NCI-H1930 (cell line): ENCODE results near the gene PHF12.
A peak's percentile ranks its signal among the peaks of the same experiment; 100 is the strongest.
"Not testable (repeated sequence)": the region's sequence is repeated elsewhere in the genome, so short reads cannot be mapped to it uniquely, and the experiment has no call there.

Experiments
- DNase-seq, 2 experiments: peaks; one replicate each; lab custom pipeline; 2025; lab: John Stamatoyannopoulos, UW

PHF12 gene

GRCh38 chr17:28929787-28930186 lies 21.5 kb downstream of the PHF12 start:
- no peak for DNase-seq

DNA sequence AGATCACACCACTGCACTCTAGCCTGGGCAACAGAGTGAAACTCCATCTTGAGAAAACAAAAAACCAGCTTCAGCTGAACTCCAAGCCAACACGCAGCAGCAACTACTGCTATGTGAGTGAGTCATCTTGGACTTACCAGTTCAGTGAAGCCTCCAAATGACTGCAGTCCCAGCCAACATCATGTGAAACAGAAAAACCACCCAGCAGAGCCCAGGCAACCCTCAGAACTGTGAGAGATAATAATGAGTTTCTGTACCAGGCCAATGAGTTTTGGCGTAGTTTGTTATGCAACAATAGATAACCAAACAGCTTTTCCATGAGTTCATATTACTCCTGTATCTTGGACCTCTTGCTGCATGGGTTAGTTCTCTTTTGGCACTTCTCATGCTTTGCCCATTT lies 23.3 kb downstream of the PHF12 start:
- DNase-seq = no peak

- no peak for DNase-seq
Measured at GRCh38 chr17:28926786-28927185, 24.5 kb downstream of the PHF12 start.

- no peak for DNase-seq
Measured at GRCh38 chr17:28926366-28926765, 25.0 kb downstream of the PHF12 start.

DNA sequence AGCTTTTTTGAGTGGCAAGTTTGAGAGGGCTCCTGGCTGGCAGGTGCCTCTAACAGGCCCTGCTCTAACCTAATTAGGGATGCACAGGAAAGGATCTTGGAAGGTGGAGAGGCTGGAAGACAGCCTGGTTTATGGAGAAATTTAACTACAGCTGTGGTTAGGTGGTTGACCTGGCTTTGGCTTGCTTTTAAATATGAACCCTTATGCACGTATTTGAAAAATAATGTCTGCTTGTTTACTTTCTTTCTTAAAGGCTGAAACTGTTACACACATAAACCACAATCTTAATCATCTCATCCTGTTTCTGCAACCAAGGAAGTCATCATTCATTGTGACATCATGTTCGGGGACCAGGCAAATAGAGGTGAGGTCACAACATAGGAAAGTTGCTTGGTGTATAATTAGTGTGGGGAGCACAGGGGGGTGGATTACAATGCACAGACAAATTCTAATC lies 25.4 kb downstream of the PHF12 start:
- no peak for DNase-seq

DNA sequence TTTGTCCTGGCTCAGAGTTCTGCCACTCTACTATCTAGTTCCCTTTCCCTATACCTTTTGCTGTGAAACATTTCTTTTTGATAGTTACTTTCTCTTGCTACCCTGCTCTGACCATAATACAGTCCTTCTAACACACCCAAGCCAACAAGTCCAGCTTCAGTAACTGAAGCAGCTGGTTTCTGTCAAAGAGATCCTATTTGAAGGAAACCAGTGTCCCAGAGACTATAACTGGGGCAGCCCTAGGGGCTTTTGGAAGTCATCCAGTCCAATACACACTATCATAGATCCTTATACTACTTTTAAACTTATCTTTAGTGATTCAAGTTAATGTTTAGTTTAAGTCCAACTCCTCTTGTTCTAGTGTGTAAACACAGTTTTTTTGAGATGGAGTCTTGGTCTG lies 31.1 kb downstream of the PHF12 start:
- no peak for DNase-seq

GRCh38 chr17:28918295-28918694 lies 33.0 kb downstream of the PHF12 start:
- DNase-seq = no peak

DNA sequence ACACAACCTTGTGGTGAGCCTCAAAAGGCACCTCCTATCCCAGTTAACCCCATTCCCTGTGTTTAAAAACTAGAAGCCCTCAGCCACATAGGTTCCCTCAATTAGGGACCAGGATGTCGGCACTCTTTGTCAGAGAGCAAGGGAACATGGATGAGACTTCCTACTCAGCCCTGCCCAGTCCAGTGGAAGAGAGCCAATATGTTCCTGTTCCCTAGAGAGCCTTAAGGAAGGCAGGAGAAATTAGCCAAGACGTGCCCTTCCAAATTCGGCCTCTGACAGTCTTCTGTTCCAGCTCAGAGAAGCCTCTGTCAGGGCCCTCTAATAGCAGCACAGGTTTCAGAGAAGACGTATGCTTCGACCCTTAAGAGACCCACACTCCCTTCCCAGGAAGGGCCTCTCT lies 33.9 kb downstream of the PHF12 start:
- DNase-seq = no peak

- DNase-seq = no peak
Measured at GRCh38 chr17:28917029-28917428, 34.3 kb downstream of the PHF12 start.

- peak in 1 of 2 experiments; percentile 6 for DNase-seq
Measured at GRCh38 chr17:28916302-28916934, 34.9 kb downstream of the PHF12 start.

GRCh38 chr17:28912938-28913333 lies 38.4 kb downstream of the PHF12 start:
- no peak for DNase-seq

GRCh38 chr17:28912281-28912937 lies 38.9 kb downstream of the PHF12 start:
- DNase-seq = no peak

DNA sequence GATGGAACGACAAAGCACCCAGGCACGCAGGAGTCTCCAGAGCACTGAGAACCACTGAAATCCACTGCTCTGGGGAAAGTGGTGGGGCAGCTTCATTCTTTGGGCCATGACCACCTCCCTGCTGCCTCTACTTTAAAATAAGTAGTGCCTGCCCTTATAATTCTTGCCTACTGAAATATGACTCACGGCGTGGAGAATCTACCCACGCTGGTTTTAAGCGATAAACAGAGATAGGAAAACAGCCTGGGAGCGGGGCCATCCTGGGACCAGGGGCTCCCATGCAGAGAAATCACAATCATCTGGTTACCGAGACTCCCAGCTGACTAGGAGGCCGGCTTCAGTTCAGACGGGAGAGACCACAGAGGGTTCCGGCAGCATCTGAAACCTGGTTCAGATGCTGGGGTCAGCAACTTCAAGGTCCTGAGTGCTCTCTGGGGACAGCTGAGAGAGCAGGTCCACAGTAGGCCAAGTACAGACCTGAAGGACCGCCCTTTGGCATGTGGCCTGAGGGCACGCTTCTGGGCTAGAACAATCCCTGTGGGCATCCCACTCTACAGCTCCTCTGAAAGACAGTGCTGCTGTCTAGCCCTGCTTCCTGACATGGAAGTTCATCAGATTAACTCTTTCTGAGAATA lies 39.8 kb downstream of the PHF12 start:
- DNase-seq = no peak

GRCh38 chr17:28910534-28910933 lies 40.8 kb downstream of the PHF12 start:
- DNase-seq = no peak

- DNase-seq = no peak
Measured at GRCh38 chr17:28908640-28909167, 42.6 kb downstream of the PHF12 start.

- no peak for DNase-seq
Measured at GRCh38 chr17:28907709-28908475, 43.4 kb downstream of the PHF12 start.

- DNase-seq = no peak
Measured at GRCh38 chr17:28906706-28907438, 44.4 kb downstream of the PHF12 start.

- no peak for DNase-seq
Measured at GRCh38 chr17:28906276-28906675, 45.0 kb downstream of the PHF12 start.

DNA sequence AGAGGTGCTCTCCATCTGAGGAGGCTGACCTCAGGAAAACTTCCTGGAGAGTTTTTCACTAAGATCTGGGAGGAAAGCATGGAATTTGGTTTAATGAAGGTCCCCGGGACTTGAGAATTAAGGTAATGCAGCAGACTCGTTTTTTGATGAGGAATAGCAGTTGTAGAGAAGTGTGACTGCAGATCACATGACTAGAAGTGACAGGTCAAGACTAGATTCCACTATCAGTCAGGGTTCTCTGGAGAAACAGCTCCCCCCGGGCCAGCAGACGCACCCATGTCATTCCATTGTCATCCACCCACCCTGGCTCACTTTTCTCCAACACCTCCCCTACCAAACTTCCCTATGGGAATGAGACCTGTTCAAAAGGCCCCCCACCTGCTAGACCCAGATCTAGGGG lies 46.5 kb downstream of the PHF12 start:
- DNase-seq = no peak

DNA sequence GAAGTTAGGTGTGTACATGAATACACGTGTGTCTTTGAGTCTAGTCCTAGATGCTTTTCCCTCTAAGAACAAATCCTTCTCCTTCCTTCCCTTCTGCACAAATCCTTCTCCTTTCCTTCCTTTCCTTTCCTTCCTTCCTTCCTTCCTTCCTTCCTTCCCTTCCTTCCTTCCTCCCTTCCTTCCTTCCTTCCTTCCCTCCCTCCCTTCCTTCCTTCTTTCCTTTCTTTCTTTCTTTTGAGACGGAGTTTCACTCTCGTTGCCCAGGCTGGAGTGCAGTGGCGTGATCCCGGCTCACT lies 47.8 kb downstream of the PHF12 start:
- not testable (repeated sequence) for DNase-seq

DNA sequence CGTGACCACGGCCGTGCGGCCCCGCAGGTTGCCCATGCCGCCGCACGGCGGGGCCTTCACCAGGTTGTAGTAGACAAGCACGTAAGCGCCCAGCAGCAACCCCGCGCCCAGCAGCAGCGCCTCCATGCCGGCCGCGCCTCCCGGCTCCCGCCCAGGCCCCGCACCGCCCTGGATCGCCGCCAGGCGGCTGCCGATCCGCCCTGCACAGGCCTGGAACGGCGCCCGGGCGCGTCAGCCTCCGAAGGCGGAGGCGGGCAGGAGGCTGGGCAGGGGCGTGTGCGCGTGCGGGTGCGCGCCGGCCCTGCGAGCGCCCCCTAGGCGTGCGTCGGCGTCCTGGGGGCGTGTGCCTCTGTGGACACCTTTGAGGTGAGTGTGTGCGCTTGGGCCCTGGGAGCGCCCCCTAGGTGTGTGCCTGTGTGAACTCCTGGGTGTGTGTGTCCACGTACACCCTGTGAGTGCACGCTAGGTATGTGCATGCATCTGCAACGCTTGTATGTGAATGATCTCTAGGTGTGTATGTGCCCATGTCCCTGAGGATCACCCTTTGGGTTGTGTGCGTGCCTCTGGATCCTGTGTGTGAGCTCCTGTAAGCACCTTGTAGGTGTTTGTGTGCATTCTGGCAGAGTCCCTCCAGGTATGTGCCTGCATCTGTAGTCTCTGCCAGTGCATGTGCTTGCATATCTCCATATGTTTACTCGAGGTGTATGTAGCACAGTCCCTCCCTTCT lies 48.3 kb downstream of the PHF12 start, which contains the start of gene DHRS13:
Gene DHRS13 (minus strand): TSS at position 261 of the 727 bp plus-strand sequence. CDS start 135 bp downstream, at position 126.
- DNase-seq = peak; percentile 89 to 94
